ENCODE results near the gene SNUPN. TPM values are rescaled to one million over a fixed set of nuclear protein-coding genes. Genes with fewer than 3 reads are reported as not detected.

SNUPN gene
- total and polyA plus RNA-seq, 9 donors = 20.4 to 35.3 (median 29.2) TPM

GRCh38 chr15:75651810-75652543 lies 26.5 kb upstream of the SNUPN start:
- no peaks in the 10 kb centered on the region for H3K36me3 ChIP-seq
- H3K27ac ChIP-seq = peak overlapping the region; percentile 6 to 38
- H3K4me3 ChIP-seq = peak overlapping the region; percentile 23
- TF ChIP-seq POLR2A (IDR thresholded peaks at IDR 0.05) (no peak), EP300 (IDR thresholded peaks at IDR 0.05) (no peak), CTCF (IDR thresholded peaks at IDR 0.05) (no peak)
- 34 to 59% (median 58%) methylated on average over 2 of the region's 2 CpGs for WGBS, 3 donors
- intact Hi-C loops (cut with DNase I) = no loop called here
- peaks cover 48% of the 10 kb centered on the region for H3K4me1 ChIP-seq (ENCODE audit: insufficient read depth)
- H3K9me3 ChIP-seq = no peaks in the 10 kb centered on the region
- no peaks in the 10 kb centered on the region for H3K27me3 ChIP-seq
- no peak for DNase-seq

- Histone ChIP-seq H3K27me3 (no peaks in the 10 kb centered on the region), H3K4me1 (ENCODE audit: insufficient read depth) (peaks cover 50% of the 10 kb centered on the region), H3K27ac (peak overlapping the region; percentile 6 to 38), H3K4me3 (peak overlapping the region; percentile 23), H3K9me3 (no peaks in the 10 kb centered on the region), H3K36me3 (no peaks in the 10 kb centered on the region)
- no peak for TF ChIP-seq POLR2A (IDR thresholded peaks at IDR 0.05)
- no peak for TF ChIP-seq EP300 (IDR thresholded peaks at IDR 0.05)
- no peak for TF ChIP-seq CTCF (IDR thresholded peaks at IDR 0.05)
- intact Hi-C loops (cut with DNase I) = no loop called here
- WGBS, 3 donors = 16 to 24% (median 20%) methylated on average over 9 of the region's 9 CpGs
- peak in 3 of 5 donors; percentile 47 to 61 (median 59) for DNase-seq
Observed at GRCh38 chr15:75650908-75651809, 25.6 kb upstream of the SNUPN start.

- Histone ChIP-seq H3K36me3 (no peaks in the 10 kb centered on the region), H3K4me1 (ENCODE audit: insufficient read depth) (peaks cover 49% of the 10 kb centered on the region), H3K27me3 (no peaks in the 10 kb centered on the region), H3K9me3 (no peaks in the 10 kb centered on the region), H3K4me3 (no peak overlapping the region), H3K27ac (no peak overlapping the region)
- WGBS, 3 donors = 86 to 91% (median 86%) methylated on average over 18 of the region's 18 CpGs
- no peak for TF ChIP-seq POLR2A (IDR thresholded peaks at IDR 0.05)
- no peak for TF ChIP-seq EP300 (IDR thresholded peaks at IDR 0.05)
- TF ChIP-seq CTCF (IDR thresholded peaks at IDR 0.05) = no peak
- no peak for DNase-seq
- intact Hi-C loops (cut with DNase I) = loop anchor here in 2 of 4 donors (5.0 to 10.0 kb wide), 2 partner anchors 32 to 195 kb away; partner anchors contain the start of gene SIN3A (in 1 of the 2)
Observed at GRCh38 chr15:75649848-75650247, 24.3 kb upstream of the SNUPN start.

- peak overlapping the region; percentile 80 to 96 for H3K27ac ChIP-seq
- H3K4me3 ChIP-seq = peak overlapping the region; percentile 81
- TF ChIP-seq EP300 (IDR thresholded peaks at IDR 0.05) (no peak), POLR2A (IDR thresholded peaks at IDR 0.05) (no peak), CTCF (IDR thresholded peaks at IDR 0.05) (no peak)
- H3K27me3 ChIP-seq = no peaks in the 10 kb centered on the region
- H3K4me1 ChIP-seq (ENCODE audit: insufficient read depth) = peaks cover 47% of the 10 kb centered on the region
- intact Hi-C loops (cut with DNase I) = loop anchor here in 2 of 4 donors (5.0 to 10.0 kb wide), 2 partner anchors 33 to 194 kb away; partner anchors contain the start of gene SIN3A (in 1 of the 2)
- H3K9me3 ChIP-seq = no peaks in the 10 kb centered on the region
- 50 to 60% (median 53%) methylated on average over 18 to 19 of the region's 19 CpGs for WGBS, 3 donors
- no peaks in the 10 kb centered on the region for H3K36me3 ChIP-seq
- no peak for DNase-seq
Observed at GRCh38 chr15:75649045-75649761, 23.7 kb upstream of the SNUPN start.
